GM13976 (cell line): ENCODE data around the gene SDF4.

Experiments
- DNase-seq: peaks from one replicate; pipeline ENCODE4 v3.0.0; 2012; ENCODE audit warnings: low spot score
- in situ Hi-C: fragments of 300-500 bp; cut with MboI; formaldehyde crosslinking; loops from one replicate; pipeline ENCODE4 v1.12.0; 2022; ENCODE audit warnings: low sequenced_read_pairs, mixed read lengths, inconsistent platforms; ENCODE audit not compliant: unreplicated experiment
- TF ChIP-seq, protein P1 (sequence below): IDR thresholded peaks from 2 replicates; pipeline ENCODE4 v1.5.1; 2012; ENCODE audit warnings: borderline replicate concordance, mild to moderate bottlenecking; ENCODE audit not compliant: insufficient read depth; ENCODE audit errors: extremely low read depth, missing control alignments, control extremely low read depth

Gene SDF4

DNA sequence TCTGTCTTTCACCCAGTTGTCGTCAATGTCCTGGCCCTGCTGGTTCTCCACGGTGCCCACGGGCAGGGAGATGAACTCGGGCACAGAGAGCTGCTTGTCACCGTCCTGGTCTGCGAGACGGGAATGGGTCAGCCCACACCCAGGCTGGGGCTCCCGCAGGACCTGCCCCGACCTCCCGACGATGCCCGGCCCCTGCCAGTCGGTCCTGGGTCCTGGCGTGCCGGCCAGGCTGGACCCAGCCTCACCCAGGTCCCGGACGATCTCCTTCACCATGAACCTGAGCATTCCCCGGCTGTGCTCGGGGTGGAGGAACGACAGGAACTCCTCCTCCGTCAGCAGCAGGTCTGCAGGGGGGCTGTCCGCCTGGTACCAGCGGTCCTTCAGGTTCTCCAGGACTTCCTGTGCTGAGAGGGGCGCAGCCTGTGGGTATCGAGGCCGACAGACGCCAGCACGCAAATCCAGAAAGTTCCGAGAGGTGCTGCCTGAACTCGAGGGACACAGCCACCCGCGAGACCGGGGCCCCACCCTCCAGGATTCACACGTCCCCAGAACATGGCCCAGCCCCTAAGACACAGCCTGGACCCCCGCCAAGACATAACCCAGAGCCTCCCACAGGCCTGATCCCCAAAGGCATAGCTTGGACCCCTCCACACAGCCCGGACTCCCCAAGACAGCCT is 13.1 kb downstream of the SDF4 start:
- no peak for DNase-seq
- in situ Hi-C loops = no loop called here
- TF ChIP-seq, protein P1, sequence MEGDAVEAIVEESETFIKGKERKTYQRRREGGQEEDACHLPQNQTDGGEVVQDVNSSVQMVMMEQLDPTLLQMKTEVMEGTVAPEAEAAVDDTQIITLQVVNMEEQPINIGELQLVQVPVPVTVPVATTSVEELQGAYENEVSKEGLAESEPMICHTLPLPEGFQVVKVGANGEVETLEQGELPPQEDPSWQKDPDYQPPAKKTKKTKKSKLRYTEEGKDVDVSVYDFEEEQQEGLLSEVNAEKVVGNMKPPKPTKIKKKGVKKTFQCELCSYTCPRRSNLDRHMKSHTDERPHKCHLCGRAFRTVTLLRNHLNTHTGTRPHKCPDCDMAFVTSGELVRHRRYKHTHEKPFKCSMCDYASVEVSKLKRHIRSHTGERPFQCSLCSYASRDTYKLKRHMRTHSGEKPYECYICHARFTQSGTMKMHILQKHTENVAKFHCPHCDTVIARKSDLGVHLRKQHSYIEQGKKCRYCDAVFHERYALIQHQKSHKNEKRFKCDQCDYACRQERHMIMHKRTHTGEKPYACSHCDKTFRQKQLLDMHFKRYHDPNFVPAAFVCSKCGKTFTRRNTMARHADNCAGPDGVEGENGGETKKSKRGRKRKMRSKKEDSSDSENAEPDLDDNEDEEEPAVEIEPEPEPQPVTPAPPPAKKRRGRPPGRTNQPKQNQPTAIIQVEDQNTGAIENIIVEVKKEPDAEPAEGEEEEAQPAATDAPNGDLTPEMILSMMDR = no peak

DNA sequence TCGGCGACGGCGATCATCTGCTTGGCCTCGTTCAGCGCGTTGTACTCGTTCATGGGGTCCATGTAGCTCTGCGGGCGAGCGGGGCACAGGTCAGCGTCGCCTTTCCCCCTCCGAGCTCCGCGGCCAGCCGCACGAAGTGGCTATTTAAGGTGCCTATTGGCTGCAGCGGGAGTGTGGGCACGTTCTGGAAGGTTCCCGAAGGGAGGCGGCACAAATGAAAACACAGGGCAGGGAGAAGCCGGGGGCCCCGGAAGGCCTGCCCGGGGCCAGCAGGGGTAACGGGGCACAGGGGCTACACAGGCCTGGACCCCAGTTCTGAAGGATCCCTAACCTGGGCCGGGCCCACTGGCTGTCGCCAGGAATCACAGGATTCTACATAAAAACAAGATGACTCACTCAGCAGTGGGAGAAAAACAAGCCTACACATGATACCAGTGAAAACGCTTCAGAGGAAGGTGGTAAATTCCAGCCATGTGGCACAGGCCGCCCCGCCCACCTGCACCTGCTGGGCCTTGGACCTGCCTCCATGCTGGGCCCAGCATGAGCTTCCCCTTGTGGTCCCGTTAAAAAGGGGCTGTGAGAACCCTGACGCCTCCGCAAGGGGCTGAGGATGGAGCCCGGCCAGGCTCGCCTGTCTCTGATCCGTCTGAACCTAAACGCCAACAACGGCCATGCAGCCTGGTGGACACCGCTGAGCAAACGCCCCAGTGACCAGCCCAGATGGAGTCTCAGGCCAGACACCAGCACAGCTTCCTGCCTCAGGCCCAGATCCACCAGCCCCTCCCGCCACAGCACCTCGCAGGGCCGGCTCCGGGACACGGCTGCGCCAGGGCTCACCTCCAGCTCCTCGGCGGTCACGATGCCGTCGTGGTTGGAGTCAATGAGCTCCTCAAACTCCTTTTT is 13.9 kb downstream of the SDF4 start:
- in situ Hi-C loops = no loop called here
- no peak for DNase-seq
- TF ChIP-seq, protein P1 = no peak

DNA sequence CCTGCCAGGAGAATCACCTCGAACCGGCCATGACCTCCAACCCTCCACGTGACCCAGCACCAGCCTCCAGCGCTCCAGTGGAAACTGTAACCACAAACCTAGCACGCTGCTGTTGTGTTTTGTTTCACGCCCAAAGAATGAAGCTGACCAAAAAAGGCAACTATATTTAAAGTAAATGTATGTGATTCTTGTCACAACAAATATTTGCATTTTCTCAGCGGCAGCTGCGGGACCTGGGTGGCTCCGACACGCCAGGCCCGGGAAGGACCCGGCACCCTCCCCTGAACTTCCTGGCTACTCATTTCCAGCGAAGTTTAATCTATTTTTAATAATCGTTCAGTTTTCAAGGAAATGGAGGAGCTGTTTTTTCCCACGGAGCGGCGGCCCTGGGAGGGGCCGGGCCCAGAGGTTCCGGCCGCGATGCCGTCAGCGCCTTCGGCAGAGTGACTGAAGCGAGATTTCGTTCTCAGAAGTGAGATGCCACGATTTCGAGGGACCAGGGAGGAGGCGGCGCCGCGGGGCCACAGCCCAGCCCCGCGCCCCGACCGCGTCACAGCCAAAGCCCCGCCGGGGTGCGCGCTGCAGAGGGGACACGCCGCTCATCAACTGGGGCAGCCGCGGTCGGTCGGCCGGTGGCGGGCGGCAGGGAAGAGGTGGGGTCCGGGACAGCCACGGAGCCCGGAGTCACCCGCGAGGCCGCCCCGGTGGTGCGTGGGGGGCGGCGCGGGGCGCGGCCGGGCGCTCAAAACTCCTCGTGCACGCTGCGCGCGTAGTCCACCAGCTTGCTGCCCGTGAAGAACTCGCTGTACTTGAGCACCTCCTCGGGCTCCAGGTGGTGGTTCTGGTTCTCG is 14.8 kb downstream of the SDF4 start:
- in situ Hi-C loops = no loop called here
- TF ChIP-seq, protein P1 = no peak
- DNase-seq = no peak

DNA sequence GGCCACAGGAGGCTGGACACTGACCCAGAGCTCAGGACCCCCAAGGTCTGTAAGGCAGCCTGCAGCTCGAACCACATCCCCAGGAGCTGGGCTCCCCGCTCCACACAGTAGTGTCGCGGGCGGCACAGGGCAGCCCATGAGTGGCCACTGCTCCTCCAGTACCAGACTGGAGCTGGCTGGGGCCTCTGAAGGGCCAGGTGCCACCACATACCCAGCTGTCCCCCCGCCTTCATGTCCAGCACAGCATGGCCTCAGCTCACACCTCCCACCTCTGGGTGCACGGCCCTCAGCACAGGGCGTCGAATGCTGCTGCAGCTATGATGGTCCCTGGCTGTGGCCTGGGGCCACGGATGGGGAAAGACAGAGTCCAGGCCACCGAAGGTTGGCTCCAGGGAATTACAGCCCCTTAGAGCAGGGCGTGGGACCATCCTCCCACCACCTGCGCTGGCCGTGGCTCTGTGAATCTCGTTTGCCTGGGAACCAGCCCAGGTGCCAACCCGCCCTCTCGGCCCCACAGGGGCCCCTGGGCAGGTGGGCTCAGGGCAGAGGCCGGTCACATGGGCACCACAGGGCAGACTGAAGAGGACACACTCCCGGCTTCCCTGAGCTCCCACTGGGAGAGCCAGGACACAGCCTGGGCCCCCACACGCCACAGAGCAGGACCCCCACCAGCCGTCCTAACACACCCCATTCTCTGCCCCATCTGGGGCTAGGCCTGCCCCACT is 15.8 kb downstream of the SDF4 start:
- in situ Hi-C loops = no loop called here
- TF ChIP-seq, protein P1 = no peak
- DNase-seq = no peak

DNA sequence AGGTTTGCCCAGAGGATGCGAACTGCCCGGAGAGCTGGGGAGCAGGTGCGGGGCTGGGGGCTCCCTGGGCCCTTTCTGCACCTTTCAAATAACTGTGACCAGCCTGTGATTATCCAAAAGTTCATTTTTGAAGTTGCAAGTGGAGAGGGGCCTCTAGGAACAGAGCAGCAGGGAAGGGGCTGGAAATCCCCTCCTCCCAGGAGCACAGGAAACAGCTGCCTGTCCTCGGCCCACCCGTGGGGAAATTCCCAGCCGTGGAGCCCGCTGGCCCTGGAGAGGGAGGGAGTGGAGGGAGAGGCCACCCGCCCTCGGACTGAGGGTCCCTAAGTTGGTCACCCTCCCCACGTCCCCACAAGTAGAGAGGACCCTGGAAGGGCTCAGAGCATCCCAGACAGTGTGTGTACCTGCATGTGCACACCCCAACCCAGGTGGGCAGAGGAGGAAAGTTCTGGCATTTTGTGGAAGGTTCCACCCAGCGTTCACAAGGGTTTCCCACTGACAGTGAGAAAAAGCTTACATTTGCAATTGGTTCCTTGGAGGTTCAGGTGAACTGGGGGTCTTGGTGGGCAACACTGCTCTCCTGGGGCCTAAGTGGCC is 16.6 kb downstream of the SDF4 start:
- DNase-seq = no peak
- TF ChIP-seq, protein P1 = no peak
- in situ Hi-C loops = no loop called here
